IgD-negative memory B cell (primary cell): ENCODE results near the gene PLG. TPM values are rescaled to one million over a fixed set of nuclear protein-coding genes. Genes with fewer than 3 reads are reported as not detected.
"Not testable (repeated sequence)": the region's sequence is repeated elsewhere in the genome, so short reads cannot be mapped to it uniquely, and the experiment has no call there.

Source experiments
- H3K27ac Mint-ChIP-seq, 3 donors: one replicate each; pipeline ENCODE4 v1.8.0; 2020 to 2022; ENCODE audit warnings: mild to moderate bottlenecking in 3 of 3, mixed read lengths in 3 of 3, moderate library complexity in 1 of 3
- H3K27me3 Mint-ChIP-seq: one replicate; pipeline ENCODE4 v1.8.0; 2021; ENCODE audit warnings: mixed read lengths
- H3K36me3 Mint-ChIP-seq: one replicate; pipeline ENCODE4 v1.8.0; 2020; ENCODE audit warnings: mild to moderate bottlenecking, mixed read lengths
- H3K4me1 Mint-ChIP-seq, 3 donors: one replicate each; pipeline ENCODE4 v1.8.0; 2020 to 2022; ENCODE audit warnings: mixed read lengths in 3 of 3, mild to moderate bottlenecking in 1 of 3
- H3K4me3 Mint-ChIP-seq, 4 donors: one replicate each; pipeline ENCODE4 v1.8.0; 2020 to 2022; ENCODE audit warnings: mild to moderate bottlenecking in 4 of 4, mixed read lengths in 4 of 4, moderate library complexity in 3 of 4
- H3K9me3 Mint-ChIP-seq, 3 donors: one replicate each; pipeline ENCODE4 v1.8.0; 2020 to 2021; ENCODE audit warnings: mixed read lengths in 3 of 3, mild to moderate bottlenecking in 1 of 3
- polyA plus RNA-seq: library from polyadenylated mRNA; unstranded; fragments of 300-500 nt; fragmentation: Illumina TruSeq; gene quantifications from one replicate; pipeline ENCODE4 v1.2.3, GENCODE V29; 2021

PLG gene
- polyA plus RNA-seq, 1 donor from 2014 or later: not detected

- Mint-ChIP-seq H3K4me1 (no peaks in the 10 kb centered on the region), H3K9me3 (peaks cover 2 to 8% (median 2%) of the 10 kb centered on the region in 3 donors), H3K27me3 (no peaks in the 10 kb centered on the region), H3K36me3 (no peaks in the 10 kb centered on the region), H3K4me3 (no peak overlapping the region), H3K27ac (no peak overlapping the region)
Measured at GRCh38 chr6:160690458-160690857, 11.6 kb upstream of the PLG start.

GRCh38 chr6:160691617-160692016, 10.4 kb upstream of the PLG start:
- Mint-ChIP-seq H3K4me1 (peaks cover 0 to 3% (median 0%) of the 10 kb centered on the region in 3 donors), H3K36me3 (no peaks in the 10 kb centered on the region), H3K4me3 (no peak overlapping the region), H3K27me3 (no peaks in the 10 kb centered on the region), H3K9me3 (peaks cover 2 to 8% (median 5%) of the 10 kb centered on the region in 3 donors), H3K27ac (no peak overlapping the region)

- H3K36me3 Mint-ChIP-seq: no peaks in the 10 kb centered on the region
- H3K4me3 Mint-ChIP-seq: no peak overlapping the region
- H3K4me1 Mint-ChIP-seq: peaks cover 0 to 3% (median 0%) of the 10 kb centered on the region in 3 donors
- H3K27ac Mint-ChIP-seq: no peak overlapping the region
- peaks cover 2 to 8% (median 3%) of the 10 kb centered on the region in 3 donors for H3K9me3 Mint-ChIP-seq
- H3K27me3 Mint-ChIP-seq: no peaks in the 10 kb centered on the region
Measured at GRCh38 chr6:160692369-160692959, 9.6 kb upstream of the PLG start.

- H3K27ac Mint-ChIP-seq, H3K9me3 Mint-ChIP-seq, H3K4me1 Mint-ChIP-seq, H3K36me3 Mint-ChIP-seq, H3K27me3 Mint-ChIP-seq, H3K4me3 Mint-ChIP-seq: not testable (repeated sequence)
Measured at GRCh38 chr6:160695025-160695424, 7.0 kb upstream of the PLG start.

GRCh38 chr6:160695622-160696021, 6.4 kb upstream of the PLG start:
- H3K4me1 Mint-ChIP-seq, H3K27ac Mint-ChIP-seq, H3K36me3 Mint-ChIP-seq, H3K9me3 Mint-ChIP-seq, H3K4me3 Mint-ChIP-seq, H3K27me3 Mint-ChIP-seq: not testable (repeated sequence)

- H3K27ac Mint-ChIP-seq, H3K9me3 Mint-ChIP-seq, H3K4me1 Mint-ChIP-seq, H3K36me3 Mint-ChIP-seq, H3K4me3 Mint-ChIP-seq, H3K27me3 Mint-ChIP-seq: not testable (repeated sequence)
Measured at GRCh38 chr6:160696884-160697283, 5.2 kb upstream of the PLG start.

GRCh38 chr6:160697826-160698225, 4.2 kb upstream of the PLG start:
- Mint-ChIP-seq H3K36me3 (no peaks in the 10 kb centered on the region), H3K4me3 (peak overlapping the region in 1 of 4 donors; percentile 33), H3K27me3 (peaks cover 3% of the 10 kb centered on the region), H3K27ac (no peak overlapping the region), H3K4me1 (peaks cover 0 to 3% (median 0%) of the 10 kb centered on the region in 3 donors), H3K9me3 (peaks cover 2 to 5% (median 4%) of the 10 kb centered on the region in 3 donors)

- H3K36me3 Mint-ChIP-seq, H3K4me3 Mint-ChIP-seq, H3K4me1 Mint-ChIP-seq, H3K9me3 Mint-ChIP-seq: not testable (repeated sequence)
- Mint-ChIP-seq H3K27me3 (peaks cover 15% of the 10 kb centered on the region), H3K27ac (peak overlapping the region in 1 of 3 donors; percentile 38)
Measured at GRCh38 chr6:160704688-160705087, 2.6 kb downstream of the PLG start.

GRCh38 chr6:160708993-160709392, 6.9 kb downstream of the PLG start:
- H3K9me3 Mint-ChIP-seq, H3K4me3 Mint-ChIP-seq, H3K36me3 Mint-ChIP-seq, H3K27ac Mint-ChIP-seq, H3K4me1 Mint-ChIP-seq: not testable (repeated sequence)
- peaks cover 16% of the 10 kb centered on the region for H3K27me3 Mint-ChIP-seq

GRCh38 chr6:160714731-160715316, 12.8 kb downstream of the PLG start:
- H3K36me3 Mint-ChIP-seq: no peaks in the 10 kb centered on the region
- peaks cover 0 to 3% (median 2%) of the 10 kb centered on the region in 3 donors for H3K9me3 Mint-ChIP-seq

GRCh38 chr6:160730911-160731310, 28.9 kb downstream of the PLG start:
- Mint-ChIP-seq H3K9me3 (no peaks in the 10 kb centered on the region), H3K36me3 (no peaks in the 10 kb centered on the region)

More at GRCh38 chr6:160714731-160715316, 12.8 kb downstream of the PLG start:
- Mint-ChIP-seq H3K27ac (no peak overlapping the region), H3K4me3 (no peak overlapping the region), H3K4me1 (no peaks in the 10 kb centered on the region), H3K27me3 (peaks cover 2% of the 10 kb centered on the region)

GRCh38 chr6:160733050-160733646, 31.1 kb downstream of the PLG start:
- no peak overlapping the region for H3K4me3 Mint-ChIP-seq
- no peaks in the 10 kb centered on the region for H3K9me3 Mint-ChIP-seq

More at GRCh38 chr6:160730911-160731310, 28.9 kb downstream of the PLG start:
- Mint-ChIP-seq H3K4me3 (no peak overlapping the region), H3K27ac (no peak overlapping the region), H3K27me3 (peaks cover 10% of the 10 kb centered on the region), H3K4me1 (no peaks in the 10 kb centered on the region)

GRCh38 chr6:160734627-160735026, 32.6 kb downstream of the PLG start:
- Mint-ChIP-seq H3K4me3 (no peak overlapping the region), H3K4me1 (no peaks in the 10 kb centered on the region)

More at GRCh38 chr6:160733050-160733646, 31.1 kb downstream of the PLG start:
- Mint-ChIP-seq H3K27ac (no peak overlapping the region), H3K27me3 (peaks cover 16% of the 10 kb centered on the region), H3K4me1 (no peaks in the 10 kb centered on the region), H3K36me3 (no peaks in the 10 kb centered on the region)

GRCh38 chr6:160735523-160735922, 33.5 kb downstream of the PLG start:
- H3K9me3 Mint-ChIP-seq: no peaks in the 10 kb centered on the region
- H3K36me3 Mint-ChIP-seq: no peaks in the 10 kb centered on the region
- H3K27me3 Mint-ChIP-seq: peaks cover 16% of the 10 kb centered on the region
- no peak overlapping the region for H3K27ac Mint-ChIP-seq
- H3K4me3 Mint-ChIP-seq: no peak overlapping the region
- peaks cover 0 to 2% (median 0%) of the 10 kb centered on the region in 3 donors for H3K4me1 Mint-ChIP-seq

More at GRCh38 chr6:160734627-160735026, 32.6 kb downstream of the PLG start:
- Mint-ChIP-seq H3K27ac (no peak overlapping the region), H3K9me3 (no peaks in the 10 kb centered on the region), H3K27me3 (peaks cover 16% of the 10 kb centered on the region), H3K36me3 (no peaks in the 10 kb centered on the region)

- Mint-ChIP-seq H3K27ac (no peak overlapping the region), H3K9me3 (no peaks in the 10 kb centered on the region), H3K4me1 (peaks cover 7 to 19% (median 11%) of the 10 kb centered on the region in 3 donors), H3K27me3 (peaks cover 15% of the 10 kb centered on the region), H3K36me3 (no peaks in the 10 kb centered on the region), H3K4me3 (no peak overlapping the region)
Measured at GRCh38 chr6:160737934-160738333, 35.9 kb downstream of the PLG start.

- H3K4me3 Mint-ChIP-seq: no peak overlapping the region
- H3K36me3 Mint-ChIP-seq: no peaks in the 10 kb centered on the region
- peaks cover 13% of the 10 kb centered on the region for H3K27me3 Mint-ChIP-seq
- H3K9me3 Mint-ChIP-seq: peaks cover 0 to 4% (median 4%) of the 10 kb centered on the region in 3 donors
- peaks cover 7 to 19% (median 11%) of the 10 kb centered on the region in 3 donors for H3K4me1 Mint-ChIP-seq
- H3K27ac Mint-ChIP-seq: no peak overlapping the region
Measured at GRCh38 chr6:160739955-160740354, 37.9 kb downstream of the PLG start.
